ENCODE data around the gene MYH7B. TPM values are rescaled to one million over a fixed set of nuclear protein-coding genes. Genes with fewer than 3 reads are reported as not detected.

The MYH7B gene
- total RNA-seq, 1 donor from 2014 or later = 3.1 TPM

- DNase-seq = no peak
These were observed 10.2 kb upstream of the MYH7B start for GRCh38 chr20:34945315-34946077.

DNA sequence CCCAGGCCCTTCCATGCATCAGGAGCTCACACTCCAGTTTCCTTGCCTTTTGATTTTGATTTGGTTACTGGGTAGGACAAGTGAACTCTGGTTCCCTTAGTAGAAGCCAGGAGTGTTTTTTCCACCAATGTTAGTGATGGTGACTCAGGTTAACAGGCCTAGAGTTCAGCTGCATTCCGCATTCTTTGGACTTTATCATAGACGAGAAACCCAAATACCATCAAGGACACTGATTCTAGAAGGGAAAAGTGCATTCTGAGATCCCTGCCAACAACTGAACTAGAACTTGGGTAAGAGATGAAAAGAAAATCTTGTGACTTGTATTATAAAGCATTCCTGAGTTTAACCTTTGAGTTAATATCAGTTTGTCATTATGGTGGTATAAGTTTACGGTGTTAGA lies 9.0 kb upstream of the MYH7B start:
- DNase-seq = no peak

- no peak for DNase-seq
These were observed 8.3 kb upstream of the MYH7B start for GRCh38 chr20:34947336-34947735.

DNA sequence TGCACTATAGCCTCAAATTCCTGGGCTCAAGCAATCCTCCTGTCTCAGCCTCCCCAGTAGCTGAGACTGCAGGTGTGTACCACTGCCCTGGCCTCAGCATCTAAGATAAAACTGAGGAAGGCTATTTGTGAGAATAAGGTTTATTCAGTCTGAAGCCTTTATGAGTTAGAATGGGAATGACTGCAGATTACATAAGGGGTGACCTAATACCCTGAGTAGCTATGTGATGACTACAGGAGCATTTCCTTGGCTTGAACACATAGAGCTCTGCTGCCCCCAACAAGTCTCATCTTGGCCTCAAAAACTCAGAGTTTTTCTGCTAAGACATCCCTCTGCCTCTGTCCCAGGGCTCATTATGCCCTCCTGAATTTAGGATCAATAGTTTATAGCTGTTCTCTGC lies 7.6 kb upstream of the MYH7B start:
- no peak for DNase-seq

DNA sequence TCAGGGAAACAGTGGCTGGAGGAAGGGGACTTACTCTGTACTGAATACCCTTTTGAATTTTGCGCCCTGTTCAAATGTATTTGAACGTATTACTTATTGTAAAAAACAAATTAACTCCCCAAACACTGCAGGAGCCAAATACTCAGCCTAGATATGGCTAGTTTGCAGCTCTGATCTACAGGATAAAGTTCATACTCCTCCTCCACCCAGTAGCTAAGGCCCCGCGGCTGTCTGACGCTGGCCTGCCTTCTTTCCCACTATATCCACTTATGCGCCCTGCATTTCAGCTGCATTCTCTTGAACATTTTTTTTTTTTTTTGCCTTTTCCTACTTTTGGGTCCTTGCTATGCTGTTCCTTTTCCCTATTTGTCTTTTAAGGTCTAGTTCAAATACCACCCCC lies 6.5 kb upstream of the MYH7B start:
- no peak for DNase-seq

DNA sequence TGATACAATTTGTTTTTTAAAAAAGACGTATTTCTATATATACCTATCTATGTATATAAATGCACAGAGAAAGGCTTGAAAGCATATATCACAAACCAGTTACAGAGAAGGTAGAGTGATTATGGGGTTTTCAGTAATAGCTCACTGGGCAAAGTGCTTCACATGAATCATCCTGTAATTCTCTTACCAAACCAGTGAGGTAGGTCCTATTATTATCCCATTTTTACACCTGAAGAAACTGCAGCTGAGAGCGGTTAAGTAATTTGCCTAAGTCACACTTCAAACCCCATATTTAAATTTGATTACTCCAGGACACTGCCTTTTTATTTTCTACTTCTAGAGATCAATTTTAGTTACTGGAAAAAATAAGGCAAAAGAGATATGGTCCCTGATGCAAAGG lies 4.4 kb upstream of the MYH7B start:
- no peak for DNase-seq

DNA sequence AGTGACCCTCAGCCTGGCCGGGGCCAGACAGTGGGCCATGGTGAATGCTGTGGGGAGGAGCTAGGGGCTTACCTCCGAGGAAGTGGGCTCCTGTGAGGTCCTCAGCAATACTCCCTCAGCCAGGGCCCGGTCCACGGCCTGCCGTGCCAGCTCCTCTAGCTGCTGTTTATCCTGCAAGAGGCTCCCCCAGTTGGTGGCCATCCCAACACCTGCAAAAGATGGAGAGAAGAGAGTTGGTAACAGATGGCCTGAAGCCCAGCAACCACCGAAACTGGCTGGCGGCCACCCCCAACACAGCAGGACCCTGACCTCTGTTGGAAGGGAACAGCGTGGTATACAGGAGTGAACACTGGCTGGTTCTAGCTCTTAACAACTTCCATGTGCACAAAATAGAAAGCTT lies 4.0 kb upstream of the MYH7B start:
- DNase-seq = no peak

DNA sequence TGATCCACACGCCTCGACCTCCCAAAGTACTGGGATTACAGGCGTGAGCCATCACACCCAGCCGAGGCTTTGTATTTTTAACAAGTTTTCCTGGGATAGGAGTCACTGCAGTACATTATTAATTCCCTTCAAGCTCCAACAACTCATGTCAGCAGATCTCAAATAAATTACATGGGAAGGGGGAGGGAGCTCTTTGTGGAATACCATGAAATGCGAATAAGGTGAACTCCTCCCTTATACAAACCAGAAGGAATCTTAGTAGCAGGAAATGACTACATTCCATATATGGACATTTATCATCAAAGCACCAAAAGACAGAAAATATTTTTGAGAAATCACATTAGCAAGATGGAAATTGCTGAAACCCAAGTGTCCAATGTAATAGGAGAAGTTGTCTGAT lies 3.0 kb upstream of the MYH7B start:
- DNase-seq = no peak

DNA sequence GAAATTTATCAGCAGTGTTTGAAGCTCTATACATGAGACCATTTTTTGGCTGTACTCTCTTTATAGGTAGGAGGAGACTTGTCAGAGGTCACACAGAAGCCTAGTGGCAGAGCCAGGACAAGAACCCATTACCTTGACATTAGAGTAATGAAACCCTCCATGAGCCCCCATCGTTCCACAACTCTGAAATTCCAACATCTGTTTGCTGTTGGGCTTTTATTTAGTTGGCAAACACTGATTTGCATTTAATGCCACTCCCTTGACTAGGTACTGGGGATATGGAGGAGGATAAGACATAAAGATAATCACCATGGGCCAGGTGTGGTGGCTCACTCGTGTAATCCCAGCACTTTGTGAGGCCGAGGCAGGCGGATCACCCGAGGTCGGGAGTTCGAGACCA lies 1.7 kb upstream of the MYH7B start:
- no peak for DNase-seq

DNA sequence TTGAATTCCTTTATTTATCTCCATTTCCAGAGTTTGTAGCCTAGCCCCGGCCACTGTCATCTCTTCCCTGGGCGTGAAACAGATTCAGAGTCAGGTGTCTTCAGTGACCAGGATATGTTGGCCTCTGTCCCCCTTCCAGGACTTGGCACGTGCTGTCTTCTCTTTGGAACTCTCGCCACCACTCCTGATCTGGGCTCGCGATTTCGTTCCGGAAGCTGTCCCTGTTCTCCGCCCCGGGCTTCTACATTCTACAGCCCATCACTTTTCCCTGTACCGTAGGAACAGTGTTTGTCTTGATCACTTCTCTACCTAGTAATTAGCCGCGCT lies 801 bp upstream of the MYH7B start:
- DNase-seq = no peak

GRCh38 chr20:34956041-34956458 lies 382 bp downstream of the MYH7B start:
- DNase-seq = no peak

DNA sequence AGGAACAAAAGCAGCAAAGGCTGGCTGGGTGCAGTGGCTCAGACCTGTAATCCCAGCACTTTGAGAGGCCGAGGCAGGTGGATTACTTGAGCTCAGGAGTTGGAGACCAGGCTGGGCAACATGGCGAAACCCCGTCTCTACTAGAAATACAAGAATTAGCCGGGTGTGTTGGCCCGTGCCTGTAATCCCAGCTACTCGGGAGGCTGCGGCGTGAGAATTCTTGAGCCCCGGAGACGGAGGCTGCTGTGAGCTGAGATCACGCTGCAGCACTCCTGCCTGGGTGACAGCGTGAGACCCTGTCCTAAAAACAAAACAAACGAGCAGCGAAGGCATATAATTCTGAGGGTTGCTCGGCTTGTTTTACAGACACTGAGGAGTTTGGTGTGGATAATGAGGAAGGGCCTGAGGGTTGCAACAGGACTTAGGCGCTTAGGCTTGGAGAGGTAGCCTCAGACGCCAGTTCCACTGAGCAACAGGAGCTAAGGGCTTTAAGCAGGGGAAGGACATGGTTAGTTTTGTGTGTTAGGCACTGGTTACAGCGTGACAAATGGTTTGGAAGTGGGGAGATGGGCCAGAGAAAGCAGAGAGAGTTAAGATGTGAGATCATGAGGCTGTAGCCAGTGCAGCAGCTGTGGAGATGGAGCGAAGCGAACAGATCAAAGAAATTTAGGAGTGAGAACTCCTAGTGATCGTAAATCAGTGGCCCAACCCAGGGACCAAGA lies 1.2 kb downstream of the MYH7B start:
- no peak for DNase-seq

- no peak for DNase-seq
These were observed 8.8 kb downstream of the MYH7B start for GRCh38 chr20:34964486-34964885.

- DNase-seq = no peak
These were observed 9.4 kb downstream of the MYH7B start for GRCh38 chr20:34965051-34965450.

GRCh38 chr20:34967421-34967820 lies 11.8 kb downstream of the MYH7B start:
- no peak for DNase-seq

DNA sequence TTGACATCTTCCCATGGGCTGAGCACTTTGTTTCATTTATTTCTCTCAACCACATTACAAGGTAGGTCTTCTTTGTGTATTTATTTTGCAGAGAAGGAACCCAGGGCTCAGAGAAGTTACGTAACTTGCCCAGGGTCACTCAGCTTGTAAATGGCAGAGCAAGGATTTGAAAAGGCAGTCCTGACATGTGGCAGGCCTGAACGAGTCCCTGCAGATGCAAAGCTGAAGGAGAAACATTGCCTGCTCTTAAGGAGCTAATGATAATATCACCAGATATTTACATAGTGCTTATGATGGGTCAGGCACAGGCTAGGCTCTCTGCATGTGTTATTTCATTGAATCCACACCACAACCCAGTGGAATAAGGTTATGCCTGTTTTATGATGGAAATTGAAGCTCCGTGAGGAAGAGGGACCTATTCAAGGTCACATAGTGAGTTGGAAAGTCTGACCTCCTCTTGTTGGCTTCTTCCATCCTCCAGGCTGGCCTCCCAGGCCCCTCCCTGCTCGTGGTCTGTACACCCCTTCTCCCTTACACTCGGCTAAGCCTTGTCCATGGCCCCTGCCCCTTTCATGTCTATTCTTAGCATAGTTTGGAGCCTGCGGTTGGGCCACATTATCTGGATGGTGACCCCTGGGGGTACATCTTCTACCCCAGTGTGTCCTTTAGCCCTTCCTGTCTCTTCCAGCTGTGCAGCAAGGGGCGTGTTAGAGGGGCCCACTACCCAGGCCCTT lies 12.5 kb downstream of the MYH7B start:
- DNase-seq = no peak

DNA sequence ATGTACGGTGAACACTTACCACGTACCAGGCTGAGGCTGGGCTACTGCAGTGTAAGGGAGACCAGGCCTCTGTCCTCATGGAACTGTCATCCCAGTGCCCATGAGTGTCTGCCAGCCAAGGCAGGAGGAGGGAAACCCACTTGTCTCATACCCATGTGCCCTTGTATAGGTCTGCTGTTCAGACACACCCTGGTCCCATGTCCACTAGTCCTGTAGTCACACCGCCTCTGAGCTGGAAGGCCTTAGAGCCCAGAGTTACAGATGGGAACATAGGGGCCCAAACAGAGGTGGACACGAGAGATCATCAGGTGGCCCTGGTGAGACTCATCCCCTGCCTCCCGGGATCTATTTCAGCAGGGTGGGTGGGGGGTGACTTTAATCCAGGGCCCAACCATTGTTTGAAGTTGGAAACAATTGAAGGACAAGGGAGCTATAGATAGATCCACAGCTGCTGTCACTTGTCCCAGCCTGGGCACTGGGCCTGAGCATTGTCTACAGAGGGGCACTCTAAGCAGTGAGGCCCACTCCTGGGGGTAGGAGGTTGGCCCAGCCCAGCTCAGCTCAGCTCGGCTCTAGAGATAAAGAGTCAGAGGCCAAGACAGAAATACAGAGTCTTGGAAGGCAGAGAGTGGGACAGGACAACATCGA lies 14.6 kb downstream of the MYH7B start:
- DNase-seq = no peak

GRCh38 chr20:34970846-34971560 lies 15.3 kb downstream of the MYH7B start:
- DNase-seq = no peak

- DNase-seq = no peak
These were observed 16.0 kb downstream of the MYH7B start for GRCh38 chr20:34971561-34972235.

GRCh38 chr20:34974246-34974645 lies 18.6 kb downstream of the MYH7B start:
- DNase-seq = no peak

GRCh38 chr20:34976286-34976685 lies 20.6 kb downstream of the MYH7B start:
- no peak for DNase-seq
